HEK293 (cell line): ENCODE measurements around the gene TEX52.

Experiments
- CTCF ChIA-PET: fragments of 350-600 bp; formaldehyde crosslinking; extraction: SDS; loops from one replicate; lab custom pipeline; 2021; ENCODE audit warnings: antibody characterized with exemption; lab: Yijun Ruan, JAX
- POLR2A ChIA-PET: fragments of 300-600 bp; formaldehyde crosslinking; extraction: SDS; loops from one replicate; lab custom pipeline; 2020; ENCODE audit warnings: antibody characterized with exemption, inconsistent platforms; lab: Yijun Ruan, JAX
- H3K27ac ChIP-seq: fragments of 200-500 bp; sonication (Bioruptor generic); 2 replicates; pipeline ENCODE4 v1.5.1; 2014; ENCODE audit warnings: low read depth, low read length, control low read depth, inconsistent platforms; ENCODE audit errors: extremely low read depth
- H3K36me3 ChIP-seq, 2 experiments: fragments of 200-500 bp in 1 of 2; sonication (Bioruptor generic) in 1 of 2; 1 replicate in 1 of 2; 2 replicates in 1 of 2; pipeline ENCODE4 v1.5.1; 2014 to 2017; ENCODE audit warnings: inconsistent platforms in 2 of 2, low read length in 2 of 2; ENCODE audit not compliant: control insufficient read depth in 2 of 2, insufficient read depth in 1 of 2
- H3K4me1 ChIP-seq: fragments of 200-500 bp; sonication (Bioruptor generic); 2 replicates; pipeline ENCODE4 v1.5.1; 2014; ENCODE audit warnings: mild to moderate bottlenecking, low read length, inconsistent platforms; ENCODE audit not compliant: control insufficient read depth, insufficient read depth
- H3K4me3 ChIP-seq: 2 replicates; pipeline ENCODE4 v1.5.1; 2011; ENCODE audit warnings: low read depth, mild to moderate bottlenecking, control low read depth, low read length, moderate library complexity
- H3K9me3 ChIP-seq: fragments of 200-500 bp; sonication (Bioruptor generic); 2 replicates; pipeline ENCODE4 v1.5.1; 2014; ENCODE audit warnings: low read depth, low read length, inconsistent platforms; ENCODE audit not compliant: control insufficient read depth, insufficient read depth
- FEZF1 ChIP-seq: fragments of 450-650 bp; formaldehyde crosslinking; IDR thresholded peaks from 2 replicates; pipeline ENCODE4 v1.5.1; 2016; ENCODE audit warnings: missing biosample characterization, missing genetic modification characterization
- GLIS1 ChIP-seq: fragments of 450-650 bp; formaldehyde crosslinking; IDR thresholded peaks from 2 replicates; pipeline ENCODE4 v1.5.1; 2016; ENCODE audit warnings: missing biosample characterization, missing genetic modification characterization
- HOXD13 ChIP-seq: sonication (generic); formaldehyde crosslinking; IDR thresholded peaks from 2 replicates; pipeline ENCODE4 v1.8.0; 2022; ENCODE audit warnings: missing genetic modification reagents, borderline replicate concordance
- ZBTB7A ChIP-seq: fragments of 450-650 bp; formaldehyde crosslinking; IDR thresholded peaks from 2 replicates; pipeline ENCODE4 v1.5.1; 2016; ENCODE audit warnings: low read depth, missing biosample characterization, missing genetic modification characterization
- ZFP69B ChIP-seq: fragments of 450-650 bp; formaldehyde crosslinking; IDR thresholded peaks from 2 replicates; pipeline ENCODE4 v1.5.1; 2016; ENCODE audit warnings: missing biosample characterization, missing genetic modification characterization
- ZNF132 ChIP-seq: fragments of 450-650 bp; formaldehyde crosslinking; IDR thresholded peaks from 2 replicates; pipeline ENCODE4 v1.5.1; 2017; ENCODE audit warnings: missing biosample characterization, missing genetic modification characterization, borderline replicate concordance
- ZNF600 ChIP-seq: fragments of 450-650 bp; formaldehyde crosslinking; IDR thresholded peaks from 2 replicates; pipeline ENCODE4 v1.5.1; 2016; ENCODE audit warnings: missing biosample characterization, missing genetic modification characterization
- ZNF670 ChIP-seq: fragments of 450-650 bp; formaldehyde crosslinking; IDR thresholded peaks from 2 replicates; pipeline ENCODE4 v1.5.1; 2016; ENCODE audit warnings: missing biosample characterization, missing genetic modification characterization, low read depth
- ZNF76 ChIP-seq: fragments of 450-650 bp; formaldehyde crosslinking; IDR thresholded peaks from 2 replicates; pipeline ENCODE4; 2016; ENCODE audit warnings: low read depth, missing biosample characterization, missing genetic modification characterization, borderline replicate concordance
- TF ChIP-seq, protein P1 (sequence below): fragments of 450-650 bp; formaldehyde crosslinking; IDR thresholded peaks from 2 replicates; pipeline ENCODE4 v1.5.1; 2016; ENCODE audit warnings: missing biosample characterization, missing genetic modification characterization
- TF ChIP-seq, protein P2 (sequence below): fragments of 450-650 bp; formaldehyde crosslinking; IDR thresholded peaks from 2 replicates; pipeline ENCODE4 v1.5.1; 2016; ENCODE audit warnings: missing biosample characterization, missing genetic modification characterization, borderline replicate concordance
- TF ChIP-seq, protein P3 (sequence below): fragments of 450-650 bp; formaldehyde crosslinking; IDR thresholded peaks from 2 replicates; pipeline ENCODE4 v1.5.1; 2016; ENCODE audit warnings: missing biosample characterization, missing genetic modification characterization, borderline replicate concordance
- TF ChIP-seq, protein P4 (sequence below): fragments of 450-650 bp; formaldehyde crosslinking; IDR thresholded peaks from 2 replicates; pipeline ENCODE4 v1.5.1; 2016; ENCODE audit warnings: missing biosample characterization, missing genetic modification characterization
- TF ChIP-seq, protein P5 (sequence below): fragments of 450-650 bp; formaldehyde crosslinking; IDR thresholded peaks from 2 replicates; pipeline ENCODE4 v1.5.1; 2016; ENCODE audit warnings: missing biosample characterization, missing genetic modification characterization

Gene TEX52

DNA sequence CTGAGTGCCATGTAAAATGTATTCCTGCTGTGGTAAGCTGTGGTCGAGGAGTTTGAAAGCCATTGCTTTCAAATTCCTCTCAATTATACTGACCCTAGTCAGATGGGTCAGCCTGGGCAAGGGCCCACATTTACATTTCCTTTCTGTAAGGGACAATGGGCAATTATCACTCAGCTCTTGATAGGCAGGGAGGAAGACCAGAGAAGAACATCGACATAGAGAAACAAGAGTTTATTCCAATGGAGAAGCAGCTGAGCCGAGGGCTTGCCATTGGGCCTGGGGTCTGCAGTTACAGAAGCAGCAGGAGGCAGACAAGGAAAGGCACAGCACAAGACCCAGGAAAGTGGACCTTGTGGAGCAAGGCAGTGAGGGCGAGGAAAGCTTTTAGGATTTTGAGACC is 31.7 kb downstream of the TEX52 start:
- CTCF ChIA-PET = interaction anchor here (1.2 kb wide), 1 partner anchor 29 kb away, joined by 4 read pairs; no protein-coding TSS in a partner anchor
- peaks cover 39 to 89% of the 10 kb centered on the region in 2 experiments for H3K36me3 ChIP-seq
- no peaks in the 10 kb centered on the region for H3K9me3 ChIP-seq
- TF ChIP-seq, protein P1, sequence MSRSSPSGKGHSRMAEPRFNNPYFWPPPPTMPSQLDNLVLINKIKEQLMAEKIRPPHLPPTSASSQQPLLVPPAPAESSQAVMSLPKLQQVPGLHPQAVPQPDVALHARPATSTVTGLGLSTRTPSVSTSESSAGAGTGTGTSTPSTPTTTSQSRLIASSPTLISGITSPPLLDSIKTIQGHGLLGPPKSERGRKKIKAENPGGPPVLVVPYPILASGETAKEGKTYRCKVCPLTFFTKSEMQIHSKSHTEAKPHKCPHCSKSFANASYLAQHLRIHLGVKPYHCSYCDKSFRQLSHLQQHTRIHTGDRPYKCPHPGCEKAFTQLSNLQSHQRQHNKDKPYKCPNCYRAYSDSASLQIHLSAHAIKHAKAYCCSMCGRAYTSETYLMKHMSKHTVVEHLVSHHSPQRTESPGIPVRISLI (tag by site-specific recombination) = no peak
- no peak for TF ChIP-seq ZNF76 (tag by site-specific recombination)
- no peak overlapping the region for H3K4me3 ChIP-seq
- no peaks in the 10 kb centered on the region for H3K4me1 ChIP-seq
- POLR2A ChIA-PET = no interaction called here
- H3K27ac ChIP-seq = no peak overlapping the region

DNA sequence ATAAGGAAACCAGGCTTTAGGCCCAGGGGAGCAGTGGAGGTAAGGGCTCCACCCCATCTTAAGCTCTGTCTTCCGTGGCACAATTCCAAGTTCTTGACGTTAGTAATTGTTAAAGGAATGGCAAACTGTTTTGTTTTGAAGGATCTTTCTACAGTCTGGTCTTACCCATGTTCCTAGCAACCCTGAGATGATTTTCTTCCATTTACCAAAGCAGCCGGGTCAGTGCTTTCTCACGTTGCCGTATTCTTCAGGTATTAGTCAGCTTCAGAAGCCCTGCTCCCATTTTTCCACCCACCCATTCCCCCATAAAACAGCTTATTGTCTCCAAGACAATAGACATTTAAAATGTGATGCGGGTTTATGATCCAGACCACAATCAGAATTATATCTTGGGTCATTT is 32.3 kb downstream of the TEX52 start:
- Histone ChIP-seq H3K27ac (no peak overlapping the region), H3K4me1 (no peaks in the 10 kb centered on the region), H3K36me3 (peaks cover 37 to 94% of the 10 kb centered on the region in 2 experiments), H3K9me3 (no peaks in the 10 kb centered on the region), H3K4me3 (no peak overlapping the region)
- ChIA-PET POLR2A (no interaction called here), CTCF (interaction anchor here (0.7 to 1.2 kb wide), 2 partner anchors 11 to 29 kb away, joined by 3 to 4 read pairs; no protein-coding TSS in a partner anchor)
- TF ChIP-seq ZNF600 (tag by site-specific recombination) = no peak
- TF ChIP-seq, protein P2, sequence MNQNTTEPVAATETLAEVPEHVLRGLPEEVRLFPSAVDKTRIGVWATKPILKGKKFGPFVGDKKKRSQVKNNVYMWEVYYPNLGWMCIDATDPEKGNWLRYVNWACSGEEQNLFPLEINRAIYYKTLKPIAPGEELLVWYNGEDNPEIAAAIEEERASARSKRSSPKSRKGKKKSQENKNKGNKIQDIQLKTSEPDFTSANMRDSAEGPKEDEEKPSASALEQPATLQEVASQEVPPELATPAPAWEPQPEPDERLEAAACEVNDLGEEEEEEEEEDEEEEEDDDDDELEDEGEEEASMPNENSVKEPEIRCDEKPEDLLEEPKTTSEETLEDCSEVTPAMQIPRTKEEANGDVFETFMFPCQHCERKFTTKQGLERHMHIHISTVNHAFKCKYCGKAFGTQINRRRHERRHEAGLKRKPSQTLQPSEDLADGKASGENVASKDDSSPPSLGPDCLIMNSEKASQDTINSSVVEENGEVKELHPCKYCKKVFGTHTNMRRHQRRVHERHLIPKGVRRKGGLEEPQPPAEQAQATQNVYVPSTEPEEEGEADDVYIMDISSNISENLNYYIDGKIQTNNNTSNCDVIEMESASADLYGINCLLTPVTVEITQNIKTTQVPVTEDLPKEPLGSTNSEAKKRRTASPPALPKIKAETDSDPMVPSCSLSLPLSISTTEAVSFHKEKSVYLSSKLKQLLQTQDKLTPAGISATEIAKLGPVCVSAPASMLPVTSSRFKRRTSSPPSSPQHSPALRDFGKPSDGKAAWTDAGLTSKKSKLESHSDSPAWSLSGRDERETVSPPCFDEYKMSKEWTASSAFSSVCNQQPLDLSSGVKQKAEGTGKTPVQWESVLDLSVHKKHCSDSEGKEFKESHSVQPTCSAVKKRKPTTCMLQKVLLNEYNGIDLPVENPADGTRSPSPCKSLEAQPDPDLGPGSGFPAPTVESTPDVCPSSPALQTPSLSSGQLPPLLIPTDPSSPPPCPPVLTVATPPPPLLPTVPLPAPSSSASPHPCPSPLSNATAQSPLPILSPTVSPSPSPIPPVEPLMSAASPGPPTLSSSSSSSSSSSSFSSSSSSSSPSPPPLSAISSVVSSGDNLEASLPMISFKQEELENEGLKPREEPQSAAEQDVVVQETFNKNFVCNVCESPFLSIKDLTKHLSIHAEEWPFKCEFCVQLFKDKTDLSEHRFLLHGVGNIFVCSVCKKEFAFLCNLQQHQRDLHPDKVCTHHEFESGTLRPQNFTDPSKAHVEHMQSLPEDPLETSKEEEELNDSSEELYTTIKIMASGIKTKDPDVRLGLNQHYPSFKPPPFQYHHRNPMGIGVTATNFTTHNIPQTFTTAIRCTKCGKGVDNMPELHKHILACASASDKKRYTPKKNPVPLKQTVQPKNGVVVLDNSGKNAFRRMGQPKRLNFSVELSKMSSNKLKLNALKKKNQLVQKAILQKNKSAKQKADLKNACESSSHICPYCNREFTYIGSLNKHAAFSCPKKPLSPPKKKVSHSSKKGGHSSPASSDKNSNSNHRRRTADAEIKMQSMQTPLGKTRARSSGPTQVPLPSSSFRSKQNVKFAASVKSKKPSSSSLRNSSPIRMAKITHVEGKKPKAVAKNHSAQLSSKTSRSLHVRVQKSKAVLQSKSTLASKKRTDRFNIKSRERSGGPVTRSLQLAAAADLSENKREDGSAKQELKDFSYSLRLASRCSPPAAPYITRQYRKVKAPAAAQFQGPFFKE (tag by site-specific recombination) = no peak
- TF ChIP-seq, protein P3, sequence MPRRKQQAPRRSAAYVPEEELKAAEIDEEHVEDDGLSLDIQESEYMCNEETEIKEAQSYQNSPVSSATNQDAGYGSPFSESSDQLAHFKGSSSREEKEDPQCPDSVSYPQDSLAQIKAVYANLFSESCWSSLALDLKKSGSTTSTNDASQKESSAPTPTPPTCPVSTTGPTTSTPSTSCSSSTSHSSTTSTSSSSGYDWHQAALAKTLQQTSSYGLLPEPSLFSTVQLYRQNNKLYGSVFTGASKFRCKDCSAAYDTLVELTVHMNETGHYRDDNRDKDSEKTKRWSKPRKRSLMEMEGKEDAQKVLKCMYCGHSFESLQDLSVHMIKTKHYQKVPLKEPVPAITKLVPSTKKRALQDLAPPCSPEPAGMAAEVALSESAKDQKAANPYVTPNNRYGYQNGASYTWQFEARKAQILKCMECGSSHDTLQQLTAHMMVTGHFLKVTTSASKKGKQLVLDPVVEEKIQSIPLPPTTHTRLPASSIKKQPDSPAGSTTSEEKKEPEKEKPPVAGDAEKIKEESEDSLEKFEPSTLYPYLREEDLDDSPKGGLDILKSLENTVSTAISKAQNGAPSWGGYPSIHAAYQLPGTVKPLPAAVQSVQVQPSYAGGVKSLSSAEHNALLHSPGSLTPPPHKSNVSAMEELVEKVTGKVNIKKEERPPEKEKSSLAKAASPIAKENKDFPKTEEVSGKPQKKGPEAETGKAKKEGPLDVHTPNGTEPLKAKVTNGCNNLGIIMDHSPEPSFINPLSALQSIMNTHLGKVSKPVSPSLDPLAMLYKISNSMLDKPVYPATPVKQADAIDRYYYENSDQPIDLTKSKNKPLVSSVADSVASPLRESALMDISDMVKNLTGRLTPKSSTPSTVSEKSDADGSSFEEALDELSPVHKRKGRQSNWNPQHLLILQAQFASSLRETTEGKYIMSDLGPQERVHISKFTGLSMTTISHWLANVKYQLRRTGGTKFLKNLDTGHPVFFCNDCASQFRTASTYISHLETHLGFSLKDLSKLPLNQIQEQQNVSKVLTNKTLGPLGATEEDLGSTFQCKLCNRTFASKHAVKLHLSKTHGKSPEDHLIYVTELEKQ (tag by site-specific recombination) = no peak
- TF ChIP-seq, protein P4, sequence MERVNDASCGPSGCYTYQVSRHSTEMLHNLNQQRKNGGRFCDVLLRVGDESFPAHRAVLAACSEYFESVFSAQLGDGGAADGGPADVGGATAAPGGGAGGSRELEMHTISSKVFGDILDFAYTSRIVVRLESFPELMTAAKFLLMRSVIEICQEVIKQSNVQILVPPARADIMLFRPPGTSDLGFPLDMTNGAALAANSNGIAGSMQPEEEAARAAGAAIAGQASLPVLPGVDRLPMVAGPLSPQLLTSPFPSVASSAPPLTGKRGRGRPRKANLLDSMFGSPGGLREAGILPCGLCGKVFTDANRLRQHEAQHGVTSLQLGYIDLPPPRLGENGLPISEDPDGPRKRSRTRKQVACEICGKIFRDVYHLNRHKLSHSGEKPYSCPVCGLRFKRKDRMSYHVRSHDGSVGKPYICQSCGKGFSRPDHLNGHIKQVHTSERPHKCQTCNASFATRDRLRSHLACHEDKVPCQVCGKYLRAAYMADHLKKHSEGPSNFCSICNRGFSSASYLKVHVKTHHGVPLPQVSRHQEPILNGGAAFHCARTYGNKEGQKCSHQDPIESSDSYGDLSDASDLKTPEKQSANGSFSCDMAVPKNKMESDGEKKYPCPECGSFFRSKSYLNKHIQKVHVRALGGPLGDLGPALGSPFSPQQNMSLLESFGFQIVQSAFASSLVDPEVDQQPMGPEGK (tag by site-specific recombination) = no peak
- no peak for TF ChIP-seq HOXD13 (CRISPR knock-in tag)
- TF ChIP-seq, protein P5, sequence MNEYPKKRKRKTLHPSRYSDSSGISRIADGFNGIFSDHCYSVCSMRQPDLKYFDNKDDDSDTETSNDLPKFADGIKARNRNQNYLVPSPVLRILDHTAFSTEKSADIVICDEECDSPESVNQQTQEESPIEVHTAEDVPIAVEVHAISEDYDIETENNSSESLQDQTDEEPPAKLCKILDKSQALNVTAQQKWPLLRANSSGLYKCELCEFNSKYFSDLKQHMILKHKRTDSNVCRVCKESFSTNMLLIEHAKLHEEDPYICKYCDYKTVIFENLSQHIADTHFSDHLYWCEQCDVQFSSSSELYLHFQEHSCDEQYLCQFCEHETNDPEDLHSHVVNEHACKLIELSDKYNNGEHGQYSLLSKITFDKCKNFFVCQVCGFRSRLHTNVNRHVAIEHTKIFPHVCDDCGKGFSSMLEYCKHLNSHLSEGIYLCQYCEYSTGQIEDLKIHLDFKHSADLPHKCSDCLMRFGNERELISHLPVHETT (tag by site-specific recombination) = no peak
- TF ChIP-seq ZNF132 (tag by site-specific recombination) = no peak
- TF ChIP-seq, protein P1 (tag by site-specific recombination) = no peak
- no peak for TF ChIP-seq FEZF1 (tag by site-specific recombination)
- TF ChIP-seq ZFP69B (tag by site-specific recombination) = no peak
- TF ChIP-seq GLIS1 (tag by site-specific recombination) = no peak
- TF ChIP-seq ZBTB7A (tag by site-specific recombination) = no peak
- no peak for TF ChIP-seq ZNF670 (tag by site-specific recombination)
